ENCODE data around the gene GALNTL6. TPM values are rescaled to one million over a fixed set of nuclear protein-coding genes. Genes with fewer than 3 reads are reported as not detected.
A peak's percentile ranks its signal among the peaks of the same experiment; 100 is the strongest.

Gene GALNTL6
- polyA plus RNA-seq, 1 donor from 2014 or later, result 14.9 TPM

DNA sequence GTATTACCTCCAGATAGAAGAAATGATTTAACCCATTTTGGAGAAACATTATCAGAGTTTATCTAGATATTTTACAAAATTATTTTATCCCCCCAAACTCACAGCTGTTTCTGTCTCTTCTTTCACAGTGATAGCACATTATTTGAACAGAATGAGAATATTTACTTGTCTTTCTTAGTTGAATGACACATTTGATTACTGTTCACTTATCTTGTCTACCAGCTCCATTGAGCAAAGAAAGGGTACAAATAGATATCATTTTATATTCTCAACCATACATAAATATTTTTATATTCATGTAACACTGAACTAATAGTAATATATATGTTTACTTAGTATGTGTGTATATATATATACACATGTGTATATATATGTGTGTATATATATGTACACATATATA, 364.2 kb downstream of the GALNTL6 start:
- Histone ChIP-seq H2AFZ (ENCODE audit: low read depth, low read length) (no peak overlapping the region), H3K9me2 (ENCODE audit: insufficient read depth, low read length) (no peaks in the 10 kb centered on the region), H3K27ac (ENCODE audit: low read length) (no peak overlapping the region), H3K9ac (ENCODE audit: low read length) (no peak overlapping the region), H4K20me1 (ENCODE audit: insufficient read depth) (no peaks in the 10 kb centered on the region), H3K4me3 (ENCODE audit: low read length) (no peak overlapping the region), H3K36me3 (ENCODE audit: insufficient read depth, low read length) (no peaks in the 10 kb centered on the region), H3K9me3 (ENCODE audit: low read length) (no peaks in the 10 kb centered on the region), H3K4me2 (ENCODE audit: low read length) (no peak overlapping the region), H3K79me2 (replicated peaks; ENCODE audit: insufficient read depth, low read length) (no peaks in the 10 kb centered on the region), H3F3A (ENCODE audit: insufficient read depth, low read length, poor library complexity, severe bottlenecking) (no peaks in the 10 kb centered on the region), H3K27me3 (ENCODE audit: insufficient read depth, low read depth, low read length) (no peaks in the 10 kb centered on the region)
- TF ChIP-seq, protein P1, sequence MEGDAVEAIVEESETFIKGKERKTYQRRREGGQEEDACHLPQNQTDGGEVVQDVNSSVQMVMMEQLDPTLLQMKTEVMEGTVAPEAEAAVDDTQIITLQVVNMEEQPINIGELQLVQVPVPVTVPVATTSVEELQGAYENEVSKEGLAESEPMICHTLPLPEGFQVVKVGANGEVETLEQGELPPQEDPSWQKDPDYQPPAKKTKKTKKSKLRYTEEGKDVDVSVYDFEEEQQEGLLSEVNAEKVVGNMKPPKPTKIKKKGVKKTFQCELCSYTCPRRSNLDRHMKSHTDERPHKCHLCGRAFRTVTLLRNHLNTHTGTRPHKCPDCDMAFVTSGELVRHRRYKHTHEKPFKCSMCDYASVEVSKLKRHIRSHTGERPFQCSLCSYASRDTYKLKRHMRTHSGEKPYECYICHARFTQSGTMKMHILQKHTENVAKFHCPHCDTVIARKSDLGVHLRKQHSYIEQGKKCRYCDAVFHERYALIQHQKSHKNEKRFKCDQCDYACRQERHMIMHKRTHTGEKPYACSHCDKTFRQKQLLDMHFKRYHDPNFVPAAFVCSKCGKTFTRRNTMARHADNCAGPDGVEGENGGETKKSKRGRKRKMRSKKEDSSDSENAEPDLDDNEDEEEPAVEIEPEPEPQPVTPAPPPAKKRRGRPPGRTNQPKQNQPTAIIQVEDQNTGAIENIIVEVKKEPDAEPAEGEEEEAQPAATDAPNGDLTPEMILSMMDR (IDR thresholded peaks at IDR 0.05; ENCODE audit: poor library complexity, severe bottlenecking), result no peak
- TF ChIP-seq EP300 (conservative IDR thresholded peaks at IDR 0.05; ENCODE audit: poor library complexity, severe bottlenecking) (peak; percentile 78), POLR2AphosphoS5 (IDR thresholded peaks at IDR 0.05) (peak; percentile 61)

DNA sequence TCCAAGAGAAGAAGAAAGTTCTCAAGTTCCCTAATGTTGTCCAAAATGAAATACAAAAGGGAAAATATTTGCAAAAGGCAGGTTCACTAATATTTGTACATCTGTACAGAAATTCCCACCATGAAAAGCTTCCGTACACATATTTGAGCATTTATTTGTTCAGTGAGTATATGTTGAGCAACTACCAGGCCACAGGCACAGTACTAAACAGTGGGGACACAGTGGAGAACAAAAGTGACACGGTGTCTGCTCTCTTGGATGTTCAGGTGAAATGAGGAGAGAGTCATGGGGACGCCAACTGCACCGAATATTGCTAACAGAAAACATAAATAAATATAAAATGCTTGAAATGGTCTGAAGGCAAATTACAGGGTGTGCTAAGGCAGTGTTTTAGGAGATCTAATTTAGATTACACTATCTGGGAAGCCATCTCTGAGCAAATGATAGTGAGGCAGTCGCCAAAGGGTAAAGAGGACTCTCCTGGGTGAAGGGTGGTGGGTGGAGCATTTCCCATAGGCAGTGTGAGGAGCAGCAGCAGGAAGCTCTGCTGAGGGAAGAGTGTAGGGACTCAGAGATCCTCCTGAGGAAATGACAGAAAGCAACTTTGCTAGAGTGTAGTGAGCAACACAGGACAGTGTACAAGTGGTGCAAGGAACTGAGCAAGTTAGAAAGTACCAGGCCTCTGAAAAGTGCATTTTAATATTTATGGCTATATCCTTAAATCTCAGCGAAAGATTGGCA, 375.2 kb downstream of the GALNTL6 start:
- Histone ChIP-seq H3K27me3 (ENCODE audit: insufficient read depth, low read depth, low read length) (no peaks in the 10 kb centered on the region), H3F3A (ENCODE audit: insufficient read depth, low read length, poor library complexity, severe bottlenecking) (no peaks in the 10 kb centered on the region), H3K9me3 (ENCODE audit: low read length) (no peaks in the 10 kb centered on the region), H3K79me2 (replicated peaks; ENCODE audit: insufficient read depth, low read length) (no peaks in the 10 kb centered on the region), H2AFZ (ENCODE audit: low read depth, low read length) (no peak overlapping the region), H3K4me2 (ENCODE audit: low read length) (no peak overlapping the region), H3K27ac (ENCODE audit: low read length) (no peak overlapping the region), H3K9me2 (ENCODE audit: insufficient read depth, low read length) (no peaks in the 10 kb centered on the region), H3K9ac (ENCODE audit: low read length) (no peak overlapping the region), H3K36me3 (ENCODE audit: insufficient read depth, low read length) (no peaks in the 10 kb centered on the region), H4K20me1 (ENCODE audit: insufficient read depth) (no peaks in the 10 kb centered on the region), H3K4me3 (ENCODE audit: low read length) (no peak overlapping the region)
- TF ChIP-seq RAD21 (conservative IDR thresholded peaks at IDR 0.05), result no peak
- no peak for TF ChIP-seq EZH2 (IDR thresholded peaks at IDR 0.05; ENCODE audit: borderline replicate concordance, insufficient read depth, low read length, poor library complexity, severe bottlenecking)
- TF ChIP-seq, protein P1 (IDR thresholded peaks at IDR 0.05; ENCODE audit: poor library complexity, severe bottlenecking), result no peak
- TF ChIP-seq EP300 (conservative IDR thresholded peaks at IDR 0.05; ENCODE audit: poor library complexity, severe bottlenecking), result no peak
- TF ChIP-seq, protein P2, sequence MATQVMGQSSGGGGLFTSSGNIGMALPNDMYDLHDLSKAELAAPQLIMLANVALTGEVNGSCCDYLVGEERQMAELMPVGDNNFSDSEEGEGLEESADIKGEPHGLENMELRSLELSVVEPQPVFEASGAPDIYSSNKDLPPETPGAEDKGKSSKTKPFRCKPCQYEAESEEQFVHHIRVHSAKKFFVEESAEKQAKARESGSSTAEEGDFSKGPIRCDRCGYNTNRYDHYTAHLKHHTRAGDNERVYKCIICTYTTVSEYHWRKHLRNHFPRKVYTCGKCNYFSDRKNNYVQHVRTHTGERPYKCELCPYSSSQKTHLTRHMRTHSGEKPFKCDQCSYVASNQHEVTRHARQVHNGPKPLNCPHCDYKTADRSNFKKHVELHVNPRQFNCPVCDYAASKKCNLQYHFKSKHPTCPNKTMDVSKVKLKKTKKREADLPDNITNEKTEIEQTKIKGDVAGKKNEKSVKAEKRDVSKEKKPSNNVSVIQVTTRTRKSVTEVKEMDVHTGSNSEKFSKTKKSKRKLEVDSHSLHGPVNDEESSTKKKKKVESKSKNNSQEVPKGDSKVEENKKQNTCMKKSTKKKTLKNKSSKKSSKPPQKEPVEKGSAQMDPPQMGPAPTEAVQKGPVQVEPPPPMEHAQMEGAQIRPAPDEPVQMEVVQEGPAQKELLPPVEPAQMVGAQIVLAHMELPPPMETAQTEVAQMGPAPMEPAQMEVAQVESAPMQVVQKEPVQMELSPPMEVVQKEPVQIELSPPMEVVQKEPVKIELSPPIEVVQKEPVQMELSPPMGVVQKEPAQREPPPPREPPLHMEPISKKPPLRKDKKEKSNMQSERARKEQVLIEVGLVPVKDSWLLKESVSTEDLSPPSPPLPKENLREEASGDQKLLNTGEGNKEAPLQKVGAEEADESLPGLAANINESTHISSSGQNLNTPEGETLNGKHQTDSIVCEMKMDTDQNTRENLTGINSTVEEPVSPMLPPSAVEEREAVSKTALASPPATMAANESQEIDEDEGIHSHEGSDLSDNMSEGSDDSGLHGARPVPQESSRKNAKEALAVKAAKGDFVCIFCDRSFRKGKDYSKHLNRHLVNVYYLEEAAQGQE (IDR thresholded peaks at IDR 0.05; ENCODE audit: borderline replicate concordance), result no peak
- no peak for TF ChIP-seq MXI1 (conservative IDR thresholded peaks at IDR 0.05; ENCODE audit: poor library complexity, severe bottlenecking)
- TF ChIP-seq SMC3 (conservative IDR thresholded peaks at IDR 0.05; ENCODE audit: poor library complexity), result no peak
- TF ChIP-seq POLR2AphosphoS5 (IDR thresholded peaks at IDR 0.05), result no peak
- TF ChIP-seq TAF1 (IDR thresholded peaks at IDR 0.05; ENCODE audit: low read depth), result no peak
